ENCODE data around the gene EFNA1. TPM values are rescaled to one million over a fixed set of nuclear protein-coding genes. Genes with fewer than 3 reads are reported as not detected.
A peak's percentile ranks its signal among the peaks of the same experiment; 100 is the strongest.

The EFNA1 gene
- total and polyA plus RNA-seq, 2 donors from 2014 or later: 61.1 to 133 TPM

GRCh38 chr1:155168456-155169210, 41.0 kb downstream of the EFNA1 start:
- DNase-seq (peak in 1 of 5 donors; percentile 30), FAIRE-seq (no peak)
- intact Hi-C loops (cut with DNase I): loop anchor here (5.0 kb wide), 1 partner anchor 76 kb away; no protein-coding TSS in a partner anchor
- TF ChIP-seq CTCF (IDR thresholded peaks at IDR 0.05; ENCODE audit: borderline replicate concordance, extremely low read depth, insufficient read depth): no peak
- Histone ChIP-seq H3K9ac (ENCODE audit: low read length in 3 of 3) (no peak overlapping the region), H3K4me3 (ENCODE audit: low read length in 3 of 3) (no peak overlapping the region), H3K9me3 (ENCODE audit: control insufficient read depth in 2 of 3, insufficient read depth in 1 of 3, low read length in 3 of 3) (no peaks in the 10 kb centered on the region), H3K36me3 (ENCODE audit: control insufficient read depth in 2 of 3, insufficient read depth in 3 of 3, low read length in 3 of 3) (peaks cover 4 to 15% (median 10%) of the 10 kb centered on the region in 3 donors), H3K4me1 (ENCODE audit: control insufficient read depth in 2 of 3, insufficient read depth in 2 of 3, low read depth in 1 of 3, low read length in 3 of 3) (peaks cover 0 to 17% (median 7%) of the 10 kb centered on the region in 3 donors), H3K27ac (ENCODE audit: low read depth in 2 of 2, low read length in 2 of 2) (no peak overlapping the region), H3K27me3 (ENCODE audit: control insufficient read depth, insufficient read depth, low read length) (no peaks in the 10 kb centered on the region)

GRCh38 chr1:155169541-155169940, 41.9 kb downstream of the EFNA1 start:
- Histone ChIP-seq H3K9ac (ENCODE audit: low read length in 3 of 3) (no peak overlapping the region), H3K27ac (ENCODE audit: low read depth in 2 of 2, low read length in 2 of 2) (no peak overlapping the region), H3K4me3 (ENCODE audit: low read length in 3 of 3) (no peak overlapping the region), H3K36me3 (ENCODE audit: control insufficient read depth in 2 of 3, insufficient read depth in 3 of 3, low read length in 3 of 3) (peaks cover 4 to 15% (median 10%) of the 10 kb centered on the region in 3 donors), H3K9me3 (ENCODE audit: control insufficient read depth in 2 of 3, insufficient read depth in 1 of 3, low read length in 3 of 3) (no peaks in the 10 kb centered on the region), H3K4me1 (ENCODE audit: control insufficient read depth in 2 of 3, insufficient read depth in 2 of 3, low read depth in 1 of 3, low read length in 3 of 3) (peaks cover 0 to 17% (median 7%) of the 10 kb centered on the region in 3 donors), H3K27me3 (ENCODE audit: control insufficient read depth, insufficient read depth, low read length) (no peaks in the 10 kb centered on the region)
- peak in 1 of 5 donors; percentile 34 for DNase-seq
- intact Hi-C loops (cut with DNase I): loop anchor here (5.0 kb wide), 1 partner anchor 77 kb away; no protein-coding TSS in a partner anchor
- TF ChIP-seq CTCF (IDR thresholded peaks at IDR 0.05; ENCODE audit: borderline replicate concordance, extremely low read depth, insufficient read depth): no peak
- FAIRE-seq: no peak

- Histone ChIP-seq H3K4me1 (ENCODE audit: control insufficient read depth in 2 of 3, insufficient read depth in 2 of 3, low read depth in 1 of 3, low read length in 3 of 3) (peaks cover 0 to 19% (median 7%) of the 10 kb centered on the region in 3 donors), H3K36me3 (ENCODE audit: control insufficient read depth in 2 of 3, insufficient read depth in 3 of 3, low read length in 3 of 3) (peaks cover 4 to 15% (median 10%) of the 10 kb centered on the region in 3 donors), H3K27me3 (ENCODE audit: control insufficient read depth, insufficient read depth, low read length) (no peaks in the 10 kb centered on the region), H3K9me3 (ENCODE audit: control insufficient read depth in 2 of 3, insufficient read depth in 1 of 3, low read length in 3 of 3) (no peaks in the 10 kb centered on the region), H3K4me3 (ENCODE audit: low read length in 3 of 3) (no peak overlapping the region), H3K27ac (ENCODE audit: low read depth in 2 of 2, low read length in 2 of 2) (no peak overlapping the region), H3K9ac (ENCODE audit: low read length in 3 of 3) (no peak overlapping the region)
- FAIRE-seq (no peak), DNase-seq (peak in 1 of 5 donors; percentile 17)
- intact Hi-C loops (cut with DNase I): loop anchor here (10.0 kb wide), 1 partner anchor 55 kb away; no protein-coding TSS in a partner anchor
- TF ChIP-seq CTCF (IDR thresholded peaks at IDR 0.05; ENCODE audit: borderline replicate concordance, extremely low read depth, insufficient read depth): no peak
These were observed 42.6 kb downstream of the EFNA1 start for GRCh38 chr1:155170101-155170785.
